Ishikawa (cell line): ENCODE results near the gene NAV1.

Experiments used
- MAX ChIP-seq: IDR thresholded peaks from 2 replicates; pipeline ENCODE4 v1.6.1; 2012
- RAD21 ChIP-seq: IDR thresholded peaks from 2 replicates; pipeline ENCODE4 v1.6.1; 2012; ENCODE audit warnings: low read depth
- TAF1 ChIP-seq: IDR thresholded peaks from 2 replicates; pipeline ENCODE4 v1.6.1; 2012; ENCODE audit warnings: low read depth, mild to moderate bottlenecking
- TCF12 ChIP-seq: IDR thresholded peaks from 2 replicates; pipeline ENCODE4 v1.6.1; 2012; ENCODE audit warnings: low read depth
- TEAD4 ChIP-seq: IDR thresholded peaks from 2 replicates; pipeline ENCODE4 v1.6.1; 2012

GRCh38 chr1:201570181-201570885, 31.4 kb downstream of the NAV1 start:
- TF ChIP-seq RAD21 = no peak
- no peak for TF ChIP-seq TCF12
- TF ChIP-seq MAX = no peak
- no peak for TF ChIP-seq TEAD4
- TF ChIP-seq TAF1 = no peak
